Frontal cortex (tissue), 4 donors: ENCODE measurements around the gene SLC9A1. TPM values are rescaled to one million over a fixed set of nuclear protein-coding genes. Genes with fewer than 3 reads are reported as not detected.

Experiments
- DNase-seq, 2 donors: peaks; one replicate each; pipeline ENCODE4 v3.0.0; 2012; ENCODE audit warnings: low spot score in 2 of 2
- FAIRE-seq: peaks from 2 replicates; lab custom pipeline; 2012; peaks lifted over from hg19 to GRCh38; lab: Jason Lieb, UNC
- total RNA-seq: library from RNA; depleted of rRNA; stranded (reverse); fragments of >200 nt; gene quantifications from one replicate; pipeline ENCODE4 v1.2.3, GENCODE V29; 2014
- donor health status: control.
- donor health status: control.
- donor health status: control.

Gene SLC9A1
- total RNA-seq, 1 donor from 2014 or later, result 2.0 TPM

GRCh38 chr1:27109103-27109822, 45.7 kb downstream of the SLC9A1 start:
- FAIRE-seq, result no peak
- no peak for DNase-seq

GRCh38 chr1:27108588-27108987, 46.3 kb downstream of the SLC9A1 start:
- FAIRE-seq, result no peak
- DNase-seq, result no peak

GRCh38 chr1:27106561-27107323, 48.2 kb downstream of the SLC9A1 start:
- no peak for DNase-seq
- no peak for FAIRE-seq

- no peak for DNase-seq
- no peak for FAIRE-seq
Observed at GRCh38 chr1:27105018-27105417, 49.9 kb downstream of the SLC9A1 start.

- no peak for DNase-seq
- FAIRE-seq, result no peak
Observed at GRCh38 chr1:27103498-27103897, 51.4 kb downstream of the SLC9A1 start.

- no peak for FAIRE-seq
- peak; percentile 80 to 81 for DNase-seq
Observed at GRCh38 chr1:27102707-27103468, 52.0 kb downstream of the SLC9A1 start.

- FAIRE-seq (no peak), DNase-seq (no peak)
Observed at GRCh38 chr1:27102134-27102706, 52.7 kb downstream of the SLC9A1 start.

GRCh38 chr1:27101696-27102095, 53.2 kb downstream of the SLC9A1 start:
- no peak for FAIRE-seq
- no peak for DNase-seq

- no peak for DNase-seq
- FAIRE-seq, result no peak
Observed at GRCh38 chr1:27101054-27101491, 53.9 kb downstream of the SLC9A1 start.

- no peak for FAIRE-seq
- no peak for DNase-seq
Observed at GRCh38 chr1:27100335-27101053, 54.4 kb downstream of the SLC9A1 start.

- DNase-seq (peak in 1 of 2 donors; percentile 51), FAIRE-seq (no peak)
Observed at GRCh38 chr1:27099587-27100334, 55.2 kb downstream of the SLC9A1 start.

- no peak for DNase-seq
- FAIRE-seq, result no peak
Observed at GRCh38 chr1:27099135-27099586, 55.8 kb downstream of the SLC9A1 start.

- DNase-seq (no peak), FAIRE-seq (no peak)
Observed at GRCh38 chr1:27098431-27099134, 56.3 kb downstream of the SLC9A1 start.

- FAIRE-seq (no peak), DNase-seq (peak; percentile 63 to 77)
Observed at GRCh38 chr1:27097484-27097917, 57.4 kb downstream of the SLC9A1 start.

- FAIRE-seq (no peak), DNase-seq (no peak)
Observed at GRCh38 chr1:27095576-27095975, 59.3 kb downstream of the SLC9A1 start.

GRCh38 chr1:27092888-27093287, 62.0 kb downstream of the SLC9A1 start:
- DNase-seq, result no peak
- no peak for FAIRE-seq

- no peak for FAIRE-seq
- no peak for DNase-seq
Observed at GRCh38 chr1:27090911-27091310, 64.0 kb downstream of the SLC9A1 start.
